NCI-H82 (cell line): ENCODE results near the gene GNL3.
A peak's percentile ranks its signal among the peaks of the same experiment; 100 is the strongest.
"Not testable (repeated sequence)": the region's sequence is repeated elsewhere in the genome, so short reads cannot be mapped to it uniquely, and the experiment has no call there.

Source experiments
- DNase-seq: peaks from one replicate; lab custom pipeline; 2025; lab: John Stamatoyannopoulos, UW

GNL3 gene, protein sequence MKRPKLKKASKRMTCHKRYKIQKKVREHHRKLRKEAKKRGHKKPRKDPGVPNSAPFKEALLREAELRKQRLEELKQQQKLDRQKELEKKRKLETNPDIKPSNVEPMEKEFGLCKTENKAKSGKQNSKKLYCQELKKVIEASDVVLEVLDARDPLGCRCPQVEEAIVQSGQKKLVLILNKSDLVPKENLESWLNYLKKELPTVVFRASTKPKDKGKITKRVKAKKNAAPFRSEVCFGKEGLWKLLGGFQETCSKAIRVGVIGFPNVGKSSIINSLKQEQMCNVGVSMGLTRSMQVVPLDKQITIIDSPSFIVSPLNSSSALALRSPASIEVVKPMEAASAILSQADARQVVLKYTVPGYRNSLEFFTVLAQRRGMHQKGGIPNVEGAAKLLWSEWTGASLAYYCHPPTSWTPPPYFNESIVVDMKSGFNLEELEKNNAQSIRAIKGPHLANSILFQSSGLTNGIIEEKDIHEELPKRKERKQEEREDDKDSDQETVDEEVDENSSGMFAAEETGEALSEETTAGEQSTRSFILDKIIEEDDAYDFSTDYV

DNA sequence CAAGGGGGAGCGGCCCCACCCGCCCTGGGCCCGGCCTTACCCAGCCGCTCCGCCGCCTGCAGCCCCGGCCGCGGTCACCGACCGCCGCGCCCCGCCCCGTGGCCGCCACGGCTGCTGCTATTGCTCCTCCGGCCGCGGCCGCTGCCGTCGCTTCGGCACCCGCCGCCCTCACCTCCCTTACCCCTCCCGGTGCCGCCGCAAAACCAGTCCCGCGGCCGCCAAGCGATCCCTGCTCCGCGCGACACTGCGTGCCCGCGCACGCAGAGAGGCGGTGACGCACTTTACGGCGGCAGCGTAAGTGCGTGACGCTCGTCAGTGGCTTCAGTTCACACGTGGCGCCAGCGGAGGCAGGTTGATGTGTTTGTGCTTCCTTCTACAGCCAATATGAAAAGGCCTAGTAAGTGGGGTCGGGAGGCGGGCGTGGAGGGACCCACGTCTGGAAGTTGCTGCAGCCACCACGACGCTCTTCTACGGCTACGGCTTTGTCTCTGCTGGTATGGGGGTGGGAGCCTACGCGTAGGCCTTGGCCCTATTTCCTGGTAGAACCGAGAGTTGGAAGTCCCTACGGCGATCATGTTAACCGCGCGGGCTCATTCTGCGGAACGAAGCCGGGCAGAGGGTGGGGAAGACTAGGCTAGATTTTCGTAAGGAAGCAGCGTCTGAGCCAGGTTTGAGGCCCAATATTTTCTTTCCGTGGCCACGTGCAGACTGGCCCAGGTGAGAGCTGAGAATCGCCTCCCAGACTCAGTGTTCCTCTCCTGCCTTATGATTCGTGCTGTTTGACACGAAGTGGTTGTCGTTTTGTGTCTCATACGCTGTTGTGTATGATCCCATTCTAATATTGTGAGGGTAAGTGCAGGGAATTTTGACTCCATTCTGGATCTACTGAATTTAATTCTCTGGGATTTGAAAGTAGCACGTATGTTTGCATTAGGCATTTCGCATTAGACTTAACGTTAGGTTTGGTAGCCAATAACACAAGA, at the start of gene GNL3, which contains the start of gene PBRM1:
Gene GNL3 (plus strand): TSS at position 324 of the 983 bp plus-strand sequence. CDS start 61 bp downstream, at position 385.
Gene PBRM1 (minus strand): TSS at position 205 of the 983 bp plus-strand sequence.
- DNase-seq, result peak; percentile 94

DNA sequence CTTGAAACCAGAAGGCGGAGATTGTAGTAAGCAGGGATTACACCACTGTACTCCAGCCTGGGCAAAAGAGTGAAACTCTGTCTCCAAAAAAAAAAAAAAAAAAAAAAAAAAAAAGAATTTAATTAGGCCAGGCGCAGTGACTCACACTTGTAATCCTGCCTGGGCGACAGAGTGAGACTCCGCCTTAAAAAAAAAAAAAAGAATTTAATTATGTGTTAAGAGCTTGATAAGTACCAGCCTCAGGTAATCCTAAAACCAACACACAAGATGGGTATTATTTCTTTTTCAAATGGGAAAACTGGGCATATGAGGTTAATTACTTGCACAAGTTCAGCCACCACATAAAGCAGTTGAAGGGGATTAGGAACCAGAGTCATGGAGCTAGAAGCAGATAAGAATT, 49.2 kb upstream of the GNL3 start:
- peak; percentile 91 for DNase-seq

DNA sequence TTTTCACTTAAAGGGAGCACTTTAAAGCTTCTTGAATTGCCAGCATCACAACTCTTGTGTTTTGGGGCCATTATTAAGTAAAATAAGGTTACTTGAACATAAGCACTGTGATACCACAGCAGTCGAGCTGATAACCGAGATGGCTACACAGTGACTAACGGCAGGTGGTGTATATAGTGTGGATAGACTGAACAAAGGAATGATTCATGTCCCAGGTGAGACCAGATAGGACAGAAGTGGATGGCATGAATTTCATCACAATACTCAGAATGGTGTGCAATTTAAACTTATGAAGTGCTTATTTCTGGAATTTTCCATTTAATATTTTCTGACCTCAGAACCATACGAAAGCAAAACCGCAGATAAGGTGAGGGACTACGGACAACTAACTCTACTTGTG, 40.3 kb upstream of the GNL3 start:
- no peak for DNase-seq

DNA sequence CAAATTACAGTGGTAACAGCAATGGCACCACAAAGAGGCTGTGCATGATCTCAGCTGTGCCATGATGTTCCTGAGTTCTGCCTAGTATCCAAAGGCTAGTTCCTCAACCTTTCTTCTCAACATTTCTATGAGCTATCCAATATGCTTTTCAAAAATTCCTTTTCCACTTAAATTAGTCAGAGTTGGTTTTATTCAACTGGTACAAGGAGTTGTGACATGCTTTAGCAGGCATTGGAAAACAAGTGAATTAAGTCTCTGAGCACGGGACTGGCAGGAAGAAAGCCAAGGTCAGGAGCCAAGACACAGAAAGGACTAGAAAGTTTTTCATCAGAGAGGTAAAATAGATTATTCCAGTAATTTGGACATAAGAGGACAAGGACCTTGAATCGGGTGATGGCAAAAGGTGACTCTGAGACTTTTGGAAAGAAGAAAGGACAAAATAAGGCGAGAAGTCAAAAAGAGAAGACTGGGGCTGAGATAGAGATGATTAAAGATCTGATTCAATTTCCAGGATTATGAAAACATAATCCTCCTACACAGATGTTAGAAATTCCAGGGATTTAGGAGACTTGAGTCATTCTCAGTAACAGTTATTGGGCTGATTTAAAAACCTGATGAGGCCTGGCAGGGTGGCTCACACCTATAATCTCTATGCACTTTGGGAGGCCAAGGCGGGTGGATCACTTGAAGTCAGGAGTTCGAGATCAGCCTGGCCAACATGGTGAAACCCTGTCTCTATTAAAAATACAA, 36.2 kb upstream of the GNL3 start:
- DNase-seq, result peak; percentile 67

DNA sequence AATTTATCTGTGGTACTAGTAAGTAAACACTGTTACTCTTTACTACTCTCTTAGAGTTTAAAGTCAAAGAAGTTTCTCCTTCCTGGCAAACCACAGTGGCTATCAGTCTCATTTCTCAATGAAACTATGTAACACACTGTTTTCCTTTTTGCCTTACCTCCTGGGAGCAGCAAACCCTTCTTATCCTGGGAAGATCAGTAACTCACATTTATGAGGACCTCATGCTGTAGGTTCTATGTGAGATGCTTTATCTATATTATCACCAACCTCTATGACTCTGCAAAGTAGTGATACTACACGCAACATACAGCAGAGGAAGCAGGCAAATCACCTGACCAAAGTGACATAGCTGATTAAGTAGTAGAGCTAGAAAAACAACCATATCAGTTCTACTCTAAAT, 35.4 kb upstream of the GNL3 start:
- DNase-seq, result no peak

DNA sequence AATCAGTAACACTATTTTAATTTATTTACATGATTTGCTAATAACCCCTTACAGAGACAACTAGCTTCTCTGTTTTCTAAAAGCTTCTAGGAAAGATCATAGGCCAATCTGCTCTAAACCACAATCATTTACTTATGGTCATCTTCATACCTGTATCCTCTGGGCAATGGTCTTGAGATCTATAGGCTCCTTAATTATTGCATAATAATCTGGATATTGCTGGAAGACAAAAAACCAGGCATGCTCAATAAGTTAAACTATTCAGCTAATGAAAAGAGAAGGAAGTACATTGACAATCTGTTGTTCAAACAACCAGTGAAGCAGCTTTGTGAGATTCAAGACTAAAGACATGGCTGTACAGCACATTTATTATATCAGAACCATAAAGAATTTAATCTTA, 34.2 kb upstream of the GNL3 start:
- no peak for DNase-seq

DNA sequence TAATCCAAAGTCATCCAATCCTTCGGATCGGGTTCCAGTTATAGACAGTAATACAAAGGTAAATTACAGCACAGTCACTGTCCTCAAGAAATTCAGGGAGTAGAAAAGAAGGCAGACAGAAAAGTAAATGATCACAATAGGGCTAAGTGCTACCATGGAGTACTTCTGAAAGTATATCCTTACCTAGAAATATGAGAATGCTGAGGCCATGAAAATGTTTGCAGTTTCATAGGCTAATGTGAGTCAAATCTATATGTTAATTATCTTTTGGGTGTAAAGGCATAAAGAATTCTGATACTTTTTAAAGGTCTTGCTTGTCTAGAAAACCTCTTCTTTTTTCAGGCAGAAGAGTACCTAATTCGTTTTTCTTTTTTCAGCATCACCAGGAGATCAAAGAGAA, 29.9 kb upstream of the GNL3 start:
- DNase-seq, result no peak

DNA sequence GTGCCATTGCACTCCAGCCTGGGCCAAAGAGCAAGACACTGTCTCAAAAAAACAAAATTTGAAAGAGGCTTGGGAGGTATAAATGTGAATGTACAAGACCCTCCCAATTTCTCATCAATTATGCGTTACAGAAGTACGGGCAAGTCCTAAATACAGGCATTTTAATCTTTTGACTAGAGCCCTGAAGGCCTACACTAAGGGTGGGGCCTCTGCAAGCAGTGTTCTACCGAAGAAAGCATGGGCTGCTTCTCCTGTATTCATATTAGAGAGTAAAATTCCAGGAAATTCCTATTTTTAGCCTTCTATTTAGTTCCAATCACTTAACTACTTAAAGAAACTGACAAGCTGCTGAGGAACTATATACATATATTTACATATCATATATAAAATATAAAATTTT, 25.8 kb upstream of the GNL3 start:
- DNase-seq, result no peak

DNA sequence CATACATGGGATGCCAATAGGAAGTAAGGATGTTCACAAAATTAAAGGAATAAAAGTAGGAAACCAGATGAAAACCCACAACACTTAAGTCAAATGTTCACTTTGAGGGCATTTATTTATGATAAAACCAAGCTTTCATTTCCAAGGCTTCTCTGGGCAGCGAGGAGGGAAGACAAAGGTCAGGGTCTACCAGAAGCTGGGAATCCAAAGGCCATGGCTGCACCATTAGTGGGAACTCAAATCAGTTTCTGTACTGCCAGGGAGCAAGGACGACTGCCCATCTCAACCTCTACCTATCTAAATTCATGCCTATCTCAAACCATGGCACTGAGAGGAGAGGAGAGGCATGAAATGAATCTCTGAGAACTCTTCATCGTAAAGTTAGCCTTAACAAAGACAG, 22.7 kb upstream of the GNL3 start:
- no peak for DNase-seq

DNA sequence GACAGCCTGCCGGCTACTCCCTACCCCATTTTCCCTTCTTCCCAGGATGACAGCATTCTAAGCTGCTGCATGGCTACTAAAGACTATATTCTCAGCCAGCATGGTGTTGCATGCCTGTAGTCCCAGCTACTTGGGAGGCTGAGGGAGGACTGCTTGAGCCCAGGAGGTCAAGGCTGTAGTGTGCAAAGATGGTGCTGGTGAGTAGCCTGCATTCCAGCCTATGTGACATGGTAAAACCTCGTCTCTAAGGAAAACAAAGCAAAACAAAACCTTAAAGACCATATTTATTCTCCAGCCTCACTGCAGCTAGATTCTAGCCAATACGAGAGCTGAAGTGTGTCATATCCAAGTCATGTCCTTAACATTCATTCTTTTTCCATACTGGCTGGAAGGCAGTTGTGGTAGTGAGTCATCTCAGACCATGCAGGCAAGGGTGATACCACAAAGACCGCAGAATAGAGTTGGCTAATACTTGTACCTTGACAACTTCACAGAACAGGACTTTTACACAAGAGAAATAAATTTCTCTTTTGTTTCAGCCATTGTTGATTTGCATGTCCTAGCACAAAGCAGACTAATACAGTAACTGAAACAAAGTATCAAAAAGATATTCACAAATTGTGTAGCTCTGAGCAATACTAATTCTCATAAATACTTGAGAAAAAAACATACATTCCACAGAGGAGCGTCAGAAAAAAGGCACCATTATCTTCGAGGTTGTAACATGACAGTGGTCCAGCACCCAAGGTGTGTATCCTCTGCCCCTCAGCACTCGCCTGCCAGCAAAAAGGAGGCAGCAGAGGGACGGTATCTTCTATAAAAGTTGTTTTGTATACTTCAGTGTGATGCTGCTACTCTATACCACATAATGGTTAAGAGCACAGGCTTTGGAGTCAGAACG, 15.0 kb upstream of the GNL3 start:
- no peak for DNase-seq

DNA sequence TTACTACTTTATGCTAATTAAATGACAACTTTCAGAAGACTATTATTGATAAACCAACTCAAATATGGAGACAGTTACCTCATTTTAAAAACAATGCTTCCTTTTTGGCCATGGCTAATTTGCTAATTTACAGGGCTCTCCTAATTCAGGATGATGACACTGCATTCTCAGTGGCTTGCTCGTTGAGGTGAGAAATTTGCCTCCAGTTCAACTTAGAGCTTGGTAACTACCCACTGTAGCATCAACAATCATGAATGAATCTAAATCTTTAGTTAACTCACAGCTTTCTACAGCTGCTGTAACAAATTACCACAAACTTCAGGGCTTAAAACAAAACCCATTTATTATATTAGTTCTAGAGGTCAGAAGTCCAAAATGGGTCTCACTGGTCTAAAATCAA, 14.2 kb upstream of the GNL3 start:
- DNase-seq, result no peak

DNA sequence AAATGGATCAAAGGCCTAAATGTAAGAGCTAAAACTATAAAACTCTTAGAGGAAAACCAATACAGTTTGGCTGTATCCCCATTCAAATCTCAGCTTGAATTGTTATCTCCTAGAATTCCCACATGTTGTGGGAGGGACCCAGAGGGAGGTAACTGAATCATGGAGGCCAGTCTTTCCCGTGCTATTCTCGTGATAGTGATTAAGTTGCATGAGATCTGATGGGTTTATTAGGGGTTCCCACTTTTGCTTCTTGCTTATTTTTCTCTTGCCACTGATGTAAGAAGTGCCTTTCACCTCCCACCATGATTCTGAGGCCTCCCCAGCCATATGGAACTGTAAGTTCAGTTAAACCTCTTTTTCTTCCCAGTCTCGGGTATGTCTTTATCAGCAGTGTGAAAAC, 9.6 kb upstream of the GNL3 start:
- not testable (repeated sequence) for DNase-seq

DNA sequence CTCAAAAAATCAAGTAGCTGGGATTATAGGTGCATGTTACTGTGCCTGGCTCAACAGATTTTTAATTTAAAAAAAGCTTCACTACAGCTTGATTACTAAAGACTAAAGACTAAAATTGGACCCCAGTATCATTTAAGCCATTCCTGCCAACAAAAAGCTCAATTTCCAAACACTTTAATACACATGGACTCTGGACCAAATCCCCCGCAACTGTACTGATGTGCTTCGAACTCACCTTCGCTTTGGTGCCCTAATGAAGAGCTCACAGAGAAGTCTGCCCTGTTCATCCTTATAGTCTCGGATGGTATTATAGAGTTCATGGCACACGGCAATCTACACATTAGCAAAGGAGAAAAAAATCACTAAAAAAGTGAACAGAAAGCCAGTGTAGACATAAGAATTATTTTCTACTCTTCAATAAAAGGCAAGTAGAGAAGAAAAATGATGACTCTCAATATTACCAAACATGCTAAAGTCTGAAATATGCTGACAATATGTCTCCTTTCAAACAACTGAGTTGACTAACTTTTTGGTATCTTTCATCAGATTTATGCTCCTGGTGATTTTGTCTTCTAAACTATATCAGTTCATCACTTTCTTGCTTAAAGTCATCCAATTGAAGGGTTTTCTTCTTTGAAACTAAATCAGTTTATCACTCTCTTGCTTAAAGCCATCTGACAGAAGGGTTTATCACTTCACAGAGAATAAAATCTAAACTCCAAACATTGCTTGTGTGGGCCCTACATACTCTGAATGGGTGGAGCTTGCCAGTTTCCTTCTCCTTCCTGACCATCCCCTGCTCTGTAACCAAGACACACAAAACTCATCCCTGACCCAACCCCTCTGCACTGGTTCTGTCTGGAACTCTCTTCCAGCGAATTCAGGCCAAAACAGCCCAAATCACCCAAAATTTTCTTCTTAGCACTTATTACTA, 7.3 kb upstream of the GNL3 start:
- DNase-seq, result no peak

DNA sequence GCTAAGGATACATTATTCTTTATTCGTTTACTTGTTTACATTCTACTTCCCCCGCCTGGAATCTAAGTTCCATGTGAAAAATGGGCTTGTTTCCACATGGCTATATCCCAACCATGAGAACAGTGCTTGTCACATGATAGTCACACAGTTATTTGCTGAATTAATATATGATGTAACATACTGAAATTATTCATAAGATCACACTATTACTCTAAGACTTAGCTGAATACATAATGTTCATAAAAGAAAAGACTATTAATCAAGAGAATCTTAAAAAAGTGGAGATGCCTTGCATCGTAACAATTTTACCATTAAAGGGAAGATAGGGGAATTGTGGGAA, 6.7 kb upstream of the GNL3 start:
- DNase-seq, result no peak

DNA sequence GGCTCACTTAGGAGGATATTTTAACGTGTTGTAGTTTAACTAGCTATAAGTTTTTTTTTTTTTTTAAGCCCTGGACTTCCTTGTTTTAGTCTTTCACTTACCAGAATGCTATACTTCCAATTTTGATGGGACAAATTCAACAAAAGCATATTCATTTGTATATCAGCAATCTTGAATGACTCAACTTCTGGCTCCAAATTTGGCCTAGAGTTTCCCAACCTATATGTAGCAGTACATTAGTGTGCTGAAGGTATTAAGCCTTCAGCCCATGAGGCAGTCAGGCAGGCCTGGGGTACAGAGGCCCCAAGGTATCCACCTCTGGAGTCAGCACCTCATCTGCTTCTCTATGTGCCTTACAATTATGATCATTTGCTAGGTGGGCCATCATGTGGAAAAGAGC, 6.0 kb upstream of the GNL3 start:
- no peak for DNase-seq

DNA sequence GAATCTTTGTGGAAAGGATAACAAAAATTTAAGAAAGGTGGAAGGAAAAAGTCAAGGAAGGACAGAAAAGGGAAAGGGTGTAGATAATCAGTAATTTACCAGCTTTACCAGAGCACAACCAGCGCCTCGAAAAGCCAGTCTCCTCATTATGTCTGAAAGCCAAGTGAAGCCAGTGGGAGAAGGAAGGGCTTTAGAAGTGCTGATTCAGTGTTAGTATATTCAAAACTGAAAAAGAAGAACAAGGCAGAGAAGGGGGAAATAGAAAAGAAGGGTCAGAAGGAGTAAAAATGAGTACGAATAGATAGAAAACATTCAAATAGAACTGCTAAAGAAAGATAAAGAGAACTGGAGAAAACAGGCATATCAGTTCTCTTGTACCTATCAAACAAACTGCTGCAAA, 4.2 kb upstream of the GNL3 start:
- no peak for DNase-seq

DNA sequence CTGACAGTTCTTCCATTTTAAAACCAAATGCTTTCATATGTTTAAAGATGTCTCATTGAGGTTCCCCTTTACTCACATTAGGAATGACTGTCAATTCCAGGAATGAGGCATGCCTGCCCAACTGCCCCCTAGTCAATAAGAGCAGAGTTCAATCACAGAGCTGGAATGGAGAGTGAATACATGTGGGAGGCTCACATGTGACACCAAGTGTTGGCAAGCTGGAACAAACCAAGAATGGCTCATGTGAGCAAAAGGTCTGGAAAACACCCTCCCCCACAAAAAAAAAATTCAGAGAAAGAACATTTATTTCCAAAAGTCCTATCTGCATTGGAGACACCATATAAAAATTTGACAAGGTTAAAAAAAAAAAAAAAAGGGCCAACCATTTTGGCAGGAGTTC, 3.8 kb upstream of the GNL3 start:
- DNase-seq, result peak; percentile 37

DNA sequence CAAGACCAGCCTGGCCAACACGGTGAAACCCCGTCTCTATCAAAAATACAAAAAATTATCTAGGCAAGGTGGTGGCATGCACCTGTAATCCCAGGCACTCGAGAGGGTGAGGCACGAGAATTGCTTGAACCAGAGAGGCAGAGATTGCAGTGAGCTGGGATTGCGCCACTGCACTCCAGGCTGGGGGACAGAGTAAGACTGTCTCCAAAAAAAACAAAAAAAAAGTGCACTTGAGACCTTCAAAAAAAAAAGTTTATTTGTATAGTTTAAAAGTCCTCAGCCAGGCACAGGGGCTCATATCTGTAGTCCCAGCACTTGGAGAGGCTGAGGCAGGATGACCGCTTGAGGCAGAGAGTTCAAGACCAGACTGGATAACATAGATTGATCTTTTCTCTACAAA, 2.2 kb upstream of the GNL3 start:
- no peak for DNase-seq

DNA sequence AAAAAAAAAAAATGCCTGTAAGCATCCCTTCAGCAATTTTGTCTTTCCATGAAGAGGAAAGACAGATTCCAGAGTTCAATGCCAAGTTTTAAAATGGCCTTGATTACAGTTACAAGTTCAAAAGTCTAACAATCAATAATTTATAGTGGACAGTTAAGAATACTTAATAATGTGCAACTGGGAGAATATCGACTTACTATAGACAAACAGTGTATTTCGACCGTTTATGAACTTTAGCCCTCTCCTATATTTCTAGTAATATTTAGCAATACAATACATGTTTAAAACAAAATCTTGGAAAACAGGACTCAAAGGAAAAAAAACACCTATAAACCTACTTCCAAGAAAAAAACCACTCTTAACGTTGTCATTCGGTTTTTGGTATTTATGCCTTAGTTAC, 1.6 kb upstream of the GNL3 start:
- no peak for DNase-seq

DNA sequence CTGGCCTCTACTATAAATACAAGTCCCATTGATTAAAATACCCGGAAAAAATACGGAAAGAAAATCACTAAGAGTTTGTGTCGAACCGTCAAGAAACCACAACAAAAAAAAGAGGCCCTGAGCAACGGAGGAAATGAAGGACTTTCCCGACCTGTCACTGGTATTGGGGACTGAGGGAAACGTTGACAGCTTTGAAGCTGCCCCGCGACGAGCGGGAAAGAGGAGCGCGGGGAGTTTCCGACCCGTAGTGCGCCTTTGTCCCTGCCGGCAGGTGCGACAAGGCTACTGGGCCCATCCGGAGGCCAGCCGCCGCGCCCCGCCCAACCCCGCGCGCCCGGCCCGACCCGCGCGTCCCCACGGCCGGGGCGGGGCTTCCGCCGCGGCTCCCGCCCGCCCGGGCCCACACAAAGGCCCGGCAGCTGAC, 535 bp upstream of the GNL3 start:
- DNase-seq, result peak; percentile 87
